H1 (cell line): Measurements from ENCODE around the gene ELFN2.

ENCODE experiments used
- BACH1 ChIP-seq: IDR thresholded peaks from 2 replicates; pipeline ENCODE4 v1.6.1; 2012; ENCODE audit warnings: low read length, improper control_type of control experiment
- CEBPB ChIP-seq: IDR thresholded peaks from 2 replicates; pipeline ENCODE4 v1.6.1; 2012; ENCODE audit warnings: low read depth, low read length
- RAD21 ChIP-seq, 2 experiments: IDR thresholded peaks in 1 of 2; conservative IDR thresholded peaks in 1 of 2; 2 replicates each; pipeline ENCODE4 v1.6.1; 2011; ENCODE audit warnings: low read depth in 2 of 2, low read length in 2 of 2, improper control_type of control experiment in 1 of 2, inconsistent platforms in 1 of 2, mild to moderate bottlenecking in 1 of 2, moderate library complexity in 1 of 2
- RFX5 ChIP-seq: IDR thresholded peaks from 2 replicates; pipeline ENCODE4 v1.6.1; 2011; ENCODE audit warnings: low read depth, low read length, improper control_type of control experiment, borderline replicate concordance
- ZNF274 ChIP-seq: IDR thresholded peaks from 2 replicates; pipeline ENCODE4 v1.7.0; 2012; ENCODE audit warnings: low read length, borderline replicate concordance; ENCODE audit errors: extremely low read depth
- TF ChIP-seq, protein P1 (sequence below): IDR thresholded peaks from 2 replicates; pipeline ENCODE4 v1.6.1; 2011; ENCODE audit warnings: low read length, improper control_type of control experiment
- TF ChIP-seq, protein P2 (sequence below), 3 experiments: IDR thresholded peaks; 1 replicate in 2 of 3; 2 replicates in 1 of 3; pipeline versions ENCODE4 v1.5.1 to v1.6.1; 2011; ENCODE audit warnings: low read length in 3 of 3, mild to moderate bottlenecking in 3 of 3, inconsistent platforms in 2 of 3, low read depth in 1 of 3, moderate library complexity in 1 of 3; ENCODE audit not compliant: insufficient read depth in 1 of 3; ENCODE audit errors: control extremely low read depth in 1 of 3
- TF ChIP-seq, protein P3 (sequence below): IDR thresholded peaks from 2 replicates; pipeline ENCODE4 v1.6.1; 2012; ENCODE audit warnings: inconsistent platforms
- TF ChIP-seq, protein P4 (sequence below): IDR thresholded peaks from 2 replicates; pipeline ENCODE4 v1.6.1; 2011; ENCODE audit warnings: low read depth, mild to moderate bottlenecking, low read length; ENCODE audit not compliant: insufficient read depth

DNA sequence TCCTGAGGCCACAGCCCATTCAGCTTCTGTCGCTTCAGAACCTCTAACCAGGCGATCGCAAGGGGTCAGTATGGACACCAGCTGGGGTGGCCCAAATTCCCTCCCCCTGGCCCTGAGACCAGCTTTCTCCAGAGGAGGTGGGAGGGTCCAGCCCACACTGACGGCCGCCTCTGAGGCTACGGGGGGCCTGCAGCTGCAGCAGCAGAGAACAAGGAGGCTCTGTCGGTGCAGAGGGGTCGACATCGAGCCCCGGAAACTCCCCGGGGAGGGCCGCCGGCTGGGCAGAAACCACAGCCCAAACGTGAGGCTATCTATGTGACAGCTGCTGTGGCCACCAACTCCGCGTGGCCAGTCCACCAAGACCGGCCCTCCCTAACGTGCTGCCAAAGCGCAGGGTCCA lies 40.8 kb downstream of the ELFN2 start:
- no peak for TF ChIP-seq CEBPB
- TF ChIP-seq, protein P1, sequence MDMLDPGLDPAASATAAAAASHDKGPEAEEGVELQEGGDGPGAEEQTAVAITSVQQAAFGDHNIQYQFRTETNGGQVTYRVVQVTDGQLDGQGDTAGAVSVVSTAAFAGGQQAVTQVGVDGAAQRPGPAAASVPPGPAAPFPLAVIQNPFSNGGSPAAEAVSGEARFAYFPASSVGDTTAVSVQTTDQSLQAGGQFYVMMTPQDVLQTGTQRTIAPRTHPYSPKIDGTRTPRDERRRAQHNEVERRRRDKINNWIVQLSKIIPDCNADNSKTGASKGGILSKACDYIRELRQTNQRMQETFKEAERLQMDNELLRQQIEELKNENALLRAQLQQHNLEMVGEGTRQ, result no peak
- TF ChIP-seq, protein P2, sequence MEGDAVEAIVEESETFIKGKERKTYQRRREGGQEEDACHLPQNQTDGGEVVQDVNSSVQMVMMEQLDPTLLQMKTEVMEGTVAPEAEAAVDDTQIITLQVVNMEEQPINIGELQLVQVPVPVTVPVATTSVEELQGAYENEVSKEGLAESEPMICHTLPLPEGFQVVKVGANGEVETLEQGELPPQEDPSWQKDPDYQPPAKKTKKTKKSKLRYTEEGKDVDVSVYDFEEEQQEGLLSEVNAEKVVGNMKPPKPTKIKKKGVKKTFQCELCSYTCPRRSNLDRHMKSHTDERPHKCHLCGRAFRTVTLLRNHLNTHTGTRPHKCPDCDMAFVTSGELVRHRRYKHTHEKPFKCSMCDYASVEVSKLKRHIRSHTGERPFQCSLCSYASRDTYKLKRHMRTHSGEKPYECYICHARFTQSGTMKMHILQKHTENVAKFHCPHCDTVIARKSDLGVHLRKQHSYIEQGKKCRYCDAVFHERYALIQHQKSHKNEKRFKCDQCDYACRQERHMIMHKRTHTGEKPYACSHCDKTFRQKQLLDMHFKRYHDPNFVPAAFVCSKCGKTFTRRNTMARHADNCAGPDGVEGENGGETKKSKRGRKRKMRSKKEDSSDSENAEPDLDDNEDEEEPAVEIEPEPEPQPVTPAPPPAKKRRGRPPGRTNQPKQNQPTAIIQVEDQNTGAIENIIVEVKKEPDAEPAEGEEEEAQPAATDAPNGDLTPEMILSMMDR (IDR thresholded peaks at IDR 0.05; ENCODE audit: control extremely low read depth in 1 of 3, insufficient read depth in 1 of 3, low read depth in 1 of 3, low read length in 3 of 3), result no peak
- TF ChIP-seq, protein P3, sequence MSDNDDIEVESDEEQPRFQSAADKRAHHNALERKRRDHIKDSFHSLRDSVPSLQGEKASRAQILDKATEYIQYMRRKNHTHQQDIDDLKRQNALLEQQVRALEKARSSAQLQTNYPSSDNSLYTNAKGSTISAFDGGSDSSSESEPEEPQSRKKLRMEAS, result no peak
- TF ChIP-seq ZNF274, result no peak
- TF ChIP-seq RAD21 (IDR thresholded peaks at IDR 0.05 in 1 of 2, conservative IDR thresholded peaks at IDR 0.05 in 1 of 2; ENCODE audit: low read depth in 2 of 2, low read length in 2 of 2), result no peak
- TF ChIP-seq, protein P4, sequence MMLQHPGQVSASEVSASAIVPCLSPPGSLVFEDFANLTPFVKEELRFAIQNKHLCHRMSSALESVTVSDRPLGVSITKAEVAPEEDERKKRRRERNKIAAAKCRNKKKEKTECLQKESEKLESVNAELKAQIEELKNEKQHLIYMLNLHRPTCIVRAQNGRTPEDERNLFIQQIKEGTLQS, result no peak
- no peak for TF ChIP-seq BACH1
- no peak for TF ChIP-seq RFX5
